Smooth muscle cell (in vitro differentiated cells): ENCODE data around the gene EIF4E1B. TPM values are rescaled to one million over a fixed set of nuclear protein-coding genes. Genes with fewer than 3 reads are reported as not detected.

Experiments
- DNase-seq: peaks from one replicate; lab custom pipeline; 2025; ENCODE audit not compliant: unreplicated experiment; lab: John Stamatoyannopoulos, UW
- H2AFZ ChIP-seq: fragments of 200-600 bp; sonication (generic); 2 replicates; pipeline ENCODE4 v1.6.0; 2016; ENCODE audit warnings: antibody characterized with exemption, low read depth, mild to moderate bottlenecking
- H3F3A ChIP-seq: fragments of 200-600 bp; sonication (generic); 2 replicates; pipeline ENCODE4 v1.6.0; 2017; ENCODE audit warnings: antibody characterized with exemption, low read depth
- H3K27ac ChIP-seq: fragments of 200-600 bp; sonication (generic); 2 replicates; pipeline ENCODE4 v1.5.1; 2016; ENCODE audit warnings: low read depth, mild to moderate bottlenecking
- H3K27me3 ChIP-seq: fragments of 200-600 bp; sonication (generic); 2 replicates; pipeline ENCODE4 v1.6.1; 2016; ENCODE audit warnings: low read depth, mild to moderate bottlenecking
- H3K36me3 ChIP-seq: fragments of 200-600 bp; sonication (generic); 2 replicates; pipeline ENCODE4 v1.5.1; 2016; ENCODE audit warnings: low read depth
- H3K4me1 ChIP-seq: fragments of 200-600 bp; sonication (generic); 2 replicates; pipeline ENCODE4 v1.5.1; 2016; ENCODE audit warnings: low read depth
- H3K4me2 ChIP-seq: fragments of 200-600 bp; sonication (generic); 2 replicates; pipeline ENCODE4 v1.6.0; 2016; ENCODE audit warnings: mild to moderate bottlenecking
- H3K4me3 ChIP-seq: fragments of 200-600 bp; sonication (generic); 2 replicates; pipeline ENCODE4 v1.5.1; 2016; ENCODE audit warnings: mild to moderate bottlenecking
- H3K79me2 ChIP-seq: fragments of 200-600 bp; sonication (generic); 2 replicates; pipeline ENCODE4 v1.6.0; 2016; ENCODE audit warnings: low read depth, mild to moderate bottlenecking
- H3K9ac ChIP-seq: fragments of 200-600 bp; sonication (generic); 2 replicates; pipeline ENCODE4 v1.6.0; 2016; ENCODE audit warnings: low read depth
- H3K9me3 ChIP-seq: fragments of 200-600 bp; sonication (generic); replicated peaks from 2 replicates; pipeline ENCODE4 v1.5.1; 2016; ENCODE audit warnings: low read depth
- H4K20me1 ChIP-seq: fragments of 200-600 bp; sonication (generic); 2 replicates; pipeline ENCODE4 v1.6.0; 2016; ENCODE audit warnings: low read depth
- CTCF ChIP-seq: fragments of 200-600 bp; sonication (generic); IDR thresholded peaks from 2 replicates; pipeline ENCODE4 v1.5.1; 2017; ENCODE audit warnings: borderline replicate concordance, mild to moderate bottlenecking, antibody characterized with exemption; ENCODE audit not compliant: insufficient read depth, poor library complexity, severe bottlenecking
- WGBS: methylation state at CpG from one replicate; pipeline ENCODE4 v1.1.7; 2016; ENCODE audit warnings: low lambda C conversion rate; 5-methylcytosine and 5-hydroxymethylcytosine counted together
- polyA plus RNA-seq: library from polyadenylated mRNA; unstranded; fragments of >200 nt; fragmentation: Nextera tagmentation; extraction: Ambion mirVana; gene quantifications from 2 replicates; pipeline ENCODE4 v1.2.1, GENCODE V29; 2016
- total RNA-seq: library from RNA; depleted of rRNA; stranded (reverse); fragments of >200 nt; gene quantifications from 2 replicates; pipeline ENCODE4 v1.2.3, GENCODE V29; 2014

EIF4E1B gene
- total and polyA plus RNA-seq, 2 experiments from 2014 or later = not detected

GRCh38 chr5:176633598-176633997 is 3.1 kb downstream of the EIF4E1B start:
- H3K4me2 ChIP-seq = no peak overlapping the region
- H3K9me3 ChIP-seq = no peaks in the 10 kb centered on the region
- no peak overlapping the region for H3K27ac ChIP-seq
- H4K20me1 ChIP-seq = no peaks in the 10 kb centered on the region
- no peaks in the 10 kb centered on the region for H3K79me2 ChIP-seq
- peaks cover 11% of the 10 kb centered on the region for H3K4me1 ChIP-seq
- no peak for DNase-seq
- no peaks in the 10 kb centered on the region for H3K36me3 ChIP-seq
- no peak overlapping the region for H3K9ac ChIP-seq
- TF ChIP-seq CTCF = no peak
- WGBS = 41% methylated on average over 6 of the region's 6 CpGs
- no peaks in the 10 kb centered on the region for H3F3A ChIP-seq
- H3K27me3 ChIP-seq = peaks cover 55% of the 10 kb centered on the region
- no peak overlapping the region for H3K4me3 ChIP-seq
- no peak overlapping the region for H2AFZ ChIP-seq

GRCh38 chr5:176636426-176636825 is 6.0 kb downstream of the EIF4E1B start:
- Histone ChIP-seq H4K20me1 (no peaks in the 10 kb centered on the region), H3K36me3 (no peaks in the 10 kb centered on the region), H3F3A (no peaks in the 10 kb centered on the region), H3K27ac (no peak overlapping the region), H3K4me2 (no peak overlapping the region), H2AFZ (no peak overlapping the region), H3K27me3 (peaks cover 27% of the 10 kb centered on the region), H3K4me1 (no peaks in the 10 kb centered on the region), H3K79me2 (no peaks in the 10 kb centered on the region), H3K4me3 (no peak overlapping the region), H3K9me3 (no peaks in the 10 kb centered on the region), H3K9ac (no peak overlapping the region)
- no peak for TF ChIP-seq CTCF
- WGBS = 50% methylated on average over 9 of the region's 9 CpGs
- DNase-seq = no peak

- H3K4me1 ChIP-seq = no peaks in the 10 kb centered on the region
- no peaks in the 10 kb centered on the region for H3K36me3 ChIP-seq
- H3F3A ChIP-seq = no peaks in the 10 kb centered on the region
- no peak overlapping the region for H2AFZ ChIP-seq
- no peaks in the 10 kb centered on the region for H3K79me2 ChIP-seq
- H3K27ac ChIP-seq = no peak overlapping the region
- no peak for TF ChIP-seq CTCF
- WGBS = 63% methylated on average over 4 of the region's 4 CpGs
- H3K4me3 ChIP-seq = no peak overlapping the region
- H4K20me1 ChIP-seq = no peaks in the 10 kb centered on the region
- H3K9ac ChIP-seq = no peak overlapping the region
- no peak for DNase-seq
- H3K9me3 ChIP-seq = no peaks in the 10 kb centered on the region
- H3K4me2 ChIP-seq = no peak overlapping the region
- H3K27me3 ChIP-seq = peaks cover 15% of the 10 kb centered on the region
These were observed 7.1 kb downstream of the EIF4E1B start for GRCh38 chr5:176637556-176637955.

- peaks cover 7% of the 10 kb centered on the region for H3K27me3 ChIP-seq
- H3K36me3 ChIP-seq = no peaks in the 10 kb centered on the region
- WGBS = 90% methylated on average over 3 of the region's 3 CpGs
- no peak overlapping the region for H3K4me3 ChIP-seq
- no peaks in the 10 kb centered on the region for H3K79me2 ChIP-seq
- no peak overlapping the region for H3K9ac ChIP-seq
- no peak for TF ChIP-seq CTCF
- no peaks in the 10 kb centered on the region for H3K4me1 ChIP-seq
- H3K9me3 ChIP-seq = no peaks in the 10 kb centered on the region
- DNase-seq = no peak
- H4K20me1 ChIP-seq = no peaks in the 10 kb centered on the region
- H3K4me2 ChIP-seq = no peak overlapping the region
- no peaks in the 10 kb centered on the region for H3F3A ChIP-seq
- no peak overlapping the region for H2AFZ ChIP-seq
- H3K27ac ChIP-seq = no peak overlapping the region
These were observed 8.0 kb downstream of the EIF4E1B start for GRCh38 chr5:176638437-176638836.
